GM21576 (cell line): ENCODE measurements around the gene PSAP.

Source experiments
- ATAC-seq: cut with Tn5 transposase; IDR thresholded peaks from one replicate; pipeline ENCODE4 v1.9.1; 2021; ENCODE audit warnings: mild to moderate bottlenecking, moderate library complexity; ENCODE audit not compliant: unreplicated experiment

PSAP gene

DNA sequence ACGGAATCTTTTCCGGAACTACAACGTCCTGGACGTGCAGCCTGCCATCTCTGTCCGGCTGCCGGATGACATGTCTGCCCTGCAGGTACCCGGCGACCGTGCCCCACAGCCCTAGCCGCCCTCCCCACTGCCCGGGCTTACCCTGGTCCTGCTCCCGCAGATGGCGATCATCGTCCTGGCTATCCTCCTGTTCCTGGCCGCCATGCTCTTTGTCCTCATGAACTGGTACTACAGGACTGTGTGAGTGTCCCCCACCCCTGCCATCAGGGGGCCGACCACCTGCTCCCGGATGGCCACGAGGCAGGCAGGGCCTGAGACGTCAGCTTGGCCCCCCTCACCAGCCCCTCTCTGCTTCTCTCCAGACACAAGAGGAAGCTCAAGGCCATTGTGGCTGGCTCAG lies 39.7 kb downstream of the PSAP start:
- no peak for ATAC-seq

DNA sequence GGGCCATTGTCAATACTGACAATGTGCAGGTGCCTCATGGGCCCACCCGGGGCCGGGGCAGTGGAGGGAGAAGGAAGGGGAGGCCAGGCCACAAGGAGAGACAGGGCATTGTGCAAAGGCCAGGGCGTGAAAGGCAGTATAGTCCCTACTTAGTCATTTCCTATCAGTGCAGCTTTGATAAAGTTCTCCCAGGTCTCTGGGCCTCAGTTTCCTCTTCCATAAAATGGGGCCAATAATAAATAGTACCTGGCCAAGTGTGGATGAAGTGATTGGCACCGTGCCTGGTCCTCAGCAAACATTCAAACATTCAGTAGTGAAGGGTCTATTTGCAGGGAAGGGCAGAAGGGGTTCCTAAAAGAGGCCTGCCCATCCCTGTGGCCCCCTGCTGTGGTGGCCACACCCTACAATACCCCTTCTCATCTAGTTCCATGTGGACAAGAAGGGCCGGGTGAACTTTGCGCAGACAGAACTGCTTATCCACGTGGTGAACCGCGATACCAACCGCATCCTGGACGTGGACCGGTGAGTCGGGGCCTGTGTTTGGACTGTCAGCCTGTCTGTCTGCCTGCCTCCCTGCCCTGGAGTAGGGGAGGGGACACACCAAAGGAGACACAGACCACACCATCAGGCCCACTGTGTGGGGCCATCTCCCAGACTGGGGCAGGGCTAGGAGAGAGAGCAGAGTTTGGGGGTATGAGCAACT lies 40.9 kb downstream of the PSAP start:
- ATAC-seq, result no peak

DNA sequence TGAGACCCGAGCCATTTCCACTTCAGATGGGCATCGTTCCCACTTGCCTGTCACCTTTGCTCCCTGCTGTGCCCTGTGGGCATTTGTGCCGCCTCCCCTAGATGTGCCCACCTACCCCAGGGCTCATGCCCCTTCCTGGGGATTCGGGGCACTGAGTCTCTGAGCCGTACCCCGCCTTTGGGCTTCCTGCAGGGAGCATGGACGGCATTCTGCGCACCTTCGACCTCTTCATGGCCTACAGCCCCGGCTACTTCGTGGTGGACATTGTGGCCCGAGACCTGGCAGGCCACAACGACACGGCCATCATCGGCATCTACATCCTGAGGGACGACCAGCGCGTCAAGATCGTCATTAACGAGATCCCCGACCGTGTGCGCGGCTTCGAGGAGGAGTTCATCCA lies 41.4 kb downstream of the PSAP start:
- no peak for ATAC-seq

DNA sequence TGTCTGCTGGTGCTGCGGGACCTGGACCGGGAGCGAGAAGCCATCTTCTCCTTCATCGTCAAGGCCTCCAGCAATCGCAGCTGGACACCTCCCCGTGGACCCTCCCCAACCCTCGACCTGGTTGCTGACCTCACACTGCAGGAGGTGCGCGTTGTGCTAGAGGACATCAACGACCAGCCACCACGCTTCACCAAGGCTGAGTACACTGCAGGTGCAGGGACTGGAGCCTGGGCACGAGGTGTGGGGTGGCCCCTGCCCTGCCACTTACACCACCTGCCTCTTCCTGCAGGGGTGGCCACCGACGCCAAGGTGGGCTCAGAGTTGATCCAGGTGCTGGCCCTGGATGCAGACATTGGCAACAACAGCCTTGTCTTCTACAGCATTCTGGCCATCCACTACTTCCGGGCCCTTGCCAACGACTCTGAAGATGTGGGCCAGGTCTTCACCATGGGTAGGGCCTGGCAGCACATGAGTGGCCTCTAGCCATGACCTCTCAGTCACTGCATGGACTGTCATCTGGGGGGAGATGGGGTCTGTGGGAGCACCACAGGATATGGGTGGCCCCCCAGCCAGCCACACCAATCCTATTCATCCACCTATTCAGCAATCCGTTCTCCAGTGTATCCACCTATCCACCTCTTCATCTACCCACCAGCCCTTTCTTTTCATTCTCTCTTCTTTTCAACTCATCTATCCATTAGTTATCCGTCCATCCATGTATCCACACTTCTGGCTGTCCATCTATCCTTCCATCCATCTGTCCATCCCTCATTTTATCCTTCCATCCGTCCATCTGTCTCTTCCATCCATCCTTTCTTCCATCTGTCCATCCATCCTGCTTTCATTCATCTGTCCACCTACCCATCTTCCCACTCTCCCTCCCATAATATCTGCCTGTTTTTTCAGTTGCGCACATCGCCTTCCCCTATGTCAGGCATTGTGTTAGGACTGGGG lies 43.2 kb downstream of the PSAP start:
- ATAC-seq, result no peak

DNA sequence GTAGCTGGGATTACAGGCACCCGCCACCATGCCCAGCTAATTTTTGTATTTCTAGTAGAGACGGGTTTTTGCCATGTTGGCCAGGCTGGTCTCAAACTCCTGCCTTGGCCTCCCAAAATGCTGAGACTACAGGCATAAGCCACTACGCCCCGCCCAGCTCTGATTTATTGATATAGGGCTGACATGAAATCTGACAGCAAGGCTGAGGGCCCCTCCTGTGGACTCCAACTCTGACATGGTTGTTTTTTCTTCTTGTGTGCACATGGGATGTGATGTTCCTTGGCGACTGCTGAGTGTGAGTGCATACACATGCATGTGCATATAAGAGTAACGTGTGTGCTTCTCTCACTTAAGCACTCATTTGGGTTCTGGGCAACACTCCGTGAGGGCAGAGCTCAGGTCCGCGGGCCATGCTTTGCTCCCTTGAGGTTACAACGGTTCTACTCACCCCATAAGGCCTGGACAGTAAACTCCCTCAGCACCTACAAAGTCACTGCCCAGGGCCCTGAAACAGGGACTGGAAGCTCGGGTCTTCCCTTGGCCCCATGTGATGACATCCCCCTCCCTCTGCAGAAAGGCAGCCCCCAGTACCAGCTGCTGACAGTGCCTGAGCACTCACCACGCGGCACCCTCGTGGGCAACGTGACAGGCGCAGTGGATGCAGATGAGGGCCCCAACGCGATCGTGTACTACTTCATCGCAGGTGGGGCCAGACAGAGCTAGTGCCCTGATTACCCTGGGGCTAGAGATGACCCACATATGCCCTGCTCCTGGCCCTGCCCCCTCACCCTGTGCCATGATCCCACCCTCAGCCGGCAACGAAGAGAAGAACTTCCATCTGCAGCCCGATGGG lies 44.1 kb downstream of the PSAP start:
- no peak for ATAC-seq

DNA sequence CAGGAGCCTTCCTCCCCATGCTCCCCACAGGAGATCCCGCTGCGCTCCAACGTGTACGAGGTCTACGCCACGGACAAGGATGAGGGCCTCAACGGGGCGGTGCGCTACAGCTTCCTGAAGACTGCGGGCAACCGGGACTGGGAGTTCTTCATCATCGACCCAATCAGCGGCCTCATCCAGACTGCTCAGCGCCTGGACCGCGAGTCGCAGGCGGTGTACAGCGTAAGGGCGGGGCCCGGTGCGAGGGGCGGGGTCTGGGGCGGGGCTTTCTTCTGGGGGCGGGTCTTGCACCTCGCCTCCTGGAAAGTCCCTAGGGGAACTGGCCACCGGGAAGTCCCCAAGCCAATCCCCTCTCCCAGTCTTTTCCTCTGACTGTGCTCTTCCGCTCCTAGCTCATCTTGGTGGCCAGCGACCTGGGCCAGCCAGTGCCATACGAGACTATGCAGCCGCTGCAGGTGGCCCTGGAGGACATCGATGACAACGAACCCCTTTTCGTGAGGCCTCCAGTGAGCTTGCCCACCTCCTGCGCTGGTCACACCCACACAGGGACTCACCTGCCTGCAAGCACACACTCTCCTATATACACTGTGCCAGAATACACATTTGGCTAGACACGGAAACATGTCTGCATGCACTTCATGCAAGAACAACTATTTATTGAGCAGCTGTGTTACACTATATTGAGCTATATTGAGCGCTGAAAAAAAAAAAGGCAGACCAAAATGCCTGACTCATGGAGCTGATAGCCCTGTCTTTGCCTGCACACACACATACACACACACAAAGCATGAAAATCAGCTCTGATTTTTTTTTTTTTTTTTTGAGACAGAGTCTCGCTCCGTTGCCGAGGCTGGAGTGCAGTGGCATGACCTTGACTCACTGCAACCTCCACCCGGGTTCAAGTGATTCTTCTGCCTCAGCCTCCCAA lies 45.0 kb downstream of the PSAP start:
- ATAC-seq, result no peak

DNA sequence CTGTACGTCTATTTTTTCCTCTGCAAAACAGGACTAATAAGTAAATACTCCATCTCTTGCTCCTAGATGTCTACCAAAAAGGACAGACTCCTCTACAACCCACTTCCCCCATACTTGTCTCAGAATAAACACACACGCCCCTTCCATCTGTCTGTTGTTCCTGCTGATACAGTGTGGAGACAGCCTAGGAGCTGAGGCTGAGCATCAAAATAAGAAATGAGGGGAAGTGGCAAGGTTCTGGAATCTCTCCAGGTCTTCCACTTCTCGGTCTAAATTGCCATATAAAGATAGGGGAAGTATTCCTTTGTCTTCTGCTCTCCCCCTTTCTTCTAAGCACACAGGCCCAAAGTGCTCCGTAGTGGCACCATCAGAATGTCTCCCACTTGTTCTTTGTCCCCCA lies 47.0 kb downstream of the PSAP start:
- no peak for ATAC-seq

DNA sequence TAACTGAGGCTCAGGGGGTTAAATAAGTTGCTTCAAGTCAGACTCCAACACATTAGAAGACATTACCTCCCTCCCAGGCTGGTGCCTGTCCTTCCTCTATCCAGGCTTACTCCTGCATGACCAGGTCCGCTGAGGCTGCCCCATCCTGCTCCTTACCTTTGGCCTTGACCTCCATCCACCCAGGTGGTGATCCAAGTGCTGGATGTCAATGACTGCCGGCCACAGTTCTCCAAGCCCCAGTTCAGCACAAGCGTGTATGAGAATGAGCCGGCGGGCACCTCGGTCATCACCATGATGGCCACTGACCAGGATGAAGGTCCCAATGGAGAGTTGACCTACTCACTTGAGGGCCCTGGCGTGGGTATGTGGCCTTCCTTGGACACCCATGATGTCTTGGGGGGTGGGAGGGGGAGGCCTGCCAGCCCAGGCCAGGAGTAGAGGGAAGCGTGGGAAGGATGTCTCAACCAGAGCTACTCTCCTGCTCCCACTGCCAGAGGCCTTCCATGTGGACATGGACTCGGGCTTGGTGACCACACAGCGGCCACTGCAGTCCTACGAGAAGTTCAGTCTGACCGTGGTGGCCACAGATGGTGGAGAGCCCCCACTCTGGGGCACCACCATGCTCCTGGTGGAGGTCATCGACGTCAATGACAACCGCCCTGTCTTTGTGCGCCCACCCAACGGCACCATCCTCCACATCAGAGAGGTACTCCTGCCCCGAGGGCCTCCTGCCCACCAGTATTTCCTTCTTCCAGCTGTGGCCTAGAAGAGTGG lies 48.1 kb downstream of the PSAP start:
- no peak for ATAC-seq

DNA sequence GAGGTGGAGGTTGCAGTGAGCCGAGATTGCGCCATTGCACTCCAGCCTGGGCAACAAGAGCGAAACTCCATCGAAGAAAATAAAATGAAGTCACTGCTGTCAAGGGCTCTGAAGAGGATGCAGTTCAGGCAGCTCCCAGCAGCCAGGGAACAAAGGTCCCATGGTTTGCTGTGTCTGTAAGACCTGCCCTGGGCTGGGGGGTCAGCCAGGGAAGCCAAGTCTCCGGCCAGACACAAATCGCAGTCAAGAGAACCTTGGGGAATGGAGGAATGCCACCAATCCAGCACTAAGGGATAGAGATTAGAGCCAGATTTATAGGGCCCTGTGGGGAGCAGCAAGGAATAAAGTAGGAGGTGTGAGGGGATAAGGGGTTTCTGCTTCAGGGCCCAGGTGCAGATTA lies 48.8 kb downstream of the PSAP start:
- ATAC-seq, result no peak

DNA sequence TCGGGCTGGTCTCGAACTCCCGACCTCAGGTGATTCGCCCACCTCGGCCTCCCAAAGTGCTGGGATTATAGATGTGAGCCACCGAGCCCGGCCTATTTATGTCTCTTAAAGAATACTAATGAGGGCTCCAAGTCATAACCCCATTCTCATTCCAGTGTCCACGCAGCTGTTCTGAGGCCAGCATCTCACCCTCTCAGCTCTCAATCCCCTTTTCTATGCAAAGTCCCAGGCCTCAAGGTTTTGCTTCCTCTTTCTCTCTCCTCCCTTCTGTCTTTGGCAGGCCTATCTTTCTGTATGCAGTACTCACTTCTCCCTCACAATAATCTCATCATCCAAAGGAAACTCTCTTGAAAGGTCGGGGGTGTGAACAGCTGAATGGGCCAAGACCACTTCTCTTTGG lies 49.7 kb downstream of the PSAP start:
- ATAC-seq, result peak; percentile 84

DNA sequence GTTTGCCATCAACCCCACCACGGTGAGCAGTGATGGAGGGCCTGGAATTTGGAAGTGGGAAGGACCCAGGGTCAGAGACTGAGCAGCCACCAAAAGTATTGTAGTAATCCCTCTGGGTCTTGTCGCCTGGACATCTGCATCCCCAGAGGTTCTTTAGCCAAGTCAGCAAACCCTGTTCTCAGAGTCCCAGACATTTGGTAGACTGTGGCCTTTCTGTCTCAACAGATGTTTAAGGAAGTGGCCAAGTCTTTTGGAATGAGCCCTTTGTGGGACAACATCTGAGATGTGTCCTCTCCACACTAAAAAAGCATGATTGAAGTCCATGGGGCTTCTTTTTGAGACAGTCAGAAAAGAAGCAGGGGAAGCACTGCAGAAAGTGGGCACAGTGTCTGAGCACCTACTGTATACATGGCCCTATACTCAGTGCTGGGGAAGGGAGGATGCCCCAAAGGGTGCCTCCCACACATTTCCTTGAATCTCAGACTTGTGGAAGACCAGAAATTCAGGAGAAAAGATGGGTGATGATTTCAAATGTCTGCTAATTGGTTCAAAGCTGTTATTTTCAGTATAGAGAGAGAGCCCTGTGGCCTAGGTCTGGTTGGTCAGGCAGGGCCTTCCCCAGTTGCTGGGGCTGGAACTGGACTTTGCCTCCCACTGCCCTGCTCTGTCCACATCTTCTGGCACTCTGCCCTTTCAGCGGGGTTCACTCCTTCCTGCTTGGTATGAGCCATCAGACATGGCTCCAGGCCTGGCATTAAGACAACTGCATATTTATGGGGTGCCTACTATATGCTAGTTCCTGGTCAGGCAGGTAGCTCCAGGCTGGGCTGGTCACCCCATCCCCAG lies 51.2 kb downstream of the PSAP start:
- ATAC-seq, result no peak

DNA sequence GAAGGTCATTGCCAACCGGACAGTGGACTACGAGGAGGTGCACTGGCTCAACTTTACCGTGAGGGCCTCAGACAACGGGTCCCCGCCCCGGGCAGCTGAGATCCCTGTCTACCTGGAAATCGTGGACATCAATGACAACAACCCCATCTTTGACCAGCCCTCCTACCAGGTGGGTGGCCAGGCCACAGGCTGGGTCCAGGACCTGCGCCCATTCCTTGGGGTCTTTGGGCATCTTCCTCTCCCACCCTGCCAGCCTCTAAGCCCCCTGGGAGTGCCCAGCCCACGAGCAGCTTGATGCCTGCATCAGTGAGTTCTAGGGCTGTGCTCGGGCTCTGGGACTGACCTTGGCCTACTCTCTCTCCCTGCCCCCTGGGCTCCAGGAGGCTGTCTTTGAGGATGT lies 51.9 kb downstream of the PSAP start:
- no peak for ATAC-seq

DNA sequence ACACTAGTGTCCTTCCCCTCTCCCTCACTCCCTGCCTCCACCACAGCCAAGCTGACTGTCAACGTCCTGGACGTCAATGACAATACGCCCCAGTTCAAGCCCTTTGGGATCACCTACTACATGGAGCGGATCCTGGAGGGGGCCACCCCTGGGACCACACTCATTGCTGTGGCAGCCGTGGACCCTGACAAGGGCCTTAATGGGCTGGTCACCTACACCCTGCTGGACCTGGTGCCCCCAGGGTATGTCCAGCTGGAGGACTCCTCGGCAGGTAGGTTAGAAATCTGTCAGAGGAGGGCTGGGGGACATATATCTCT lies 52.8 kb downstream of the PSAP start:
- ATAC-seq, result no peak

DNA sequence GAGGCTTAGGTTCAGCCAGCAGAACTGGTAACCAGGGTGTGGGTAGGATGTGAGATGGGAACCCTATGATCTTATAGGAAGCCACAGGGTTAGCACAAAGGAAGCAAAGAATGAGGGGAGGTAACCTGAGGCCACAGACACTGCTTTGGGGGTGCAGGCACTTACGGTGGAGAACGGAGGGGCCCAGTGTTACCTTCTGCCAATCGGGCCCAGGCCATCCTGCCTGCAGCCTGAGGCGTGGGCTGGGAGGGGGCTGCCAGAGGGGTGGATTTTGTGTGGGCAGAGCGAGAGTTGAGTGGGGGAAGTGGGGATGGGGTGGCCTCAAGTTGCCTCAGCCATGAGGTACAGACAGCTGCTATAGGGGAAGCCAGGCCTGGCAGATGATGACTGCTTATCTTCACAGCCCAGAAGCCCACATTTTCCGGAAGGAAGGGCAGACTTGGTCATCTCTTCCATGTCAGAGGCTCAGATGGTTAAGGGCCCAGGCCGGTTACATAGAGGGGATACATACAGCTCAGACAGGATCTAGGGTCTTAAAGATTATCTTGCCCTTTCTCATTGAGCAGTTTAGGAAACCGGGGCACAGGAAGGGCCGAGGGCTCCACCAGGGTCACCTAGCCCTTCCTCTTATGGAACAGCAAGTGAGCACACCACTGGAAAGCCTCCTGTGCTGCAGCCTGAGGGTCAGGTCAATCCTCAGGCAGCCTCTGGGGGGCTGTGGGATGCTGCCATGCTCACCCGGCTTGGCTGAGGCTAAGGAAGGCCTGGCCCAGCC lies 53.3 kb downstream of the PSAP start:
- no peak for ATAC-seq

DNA sequence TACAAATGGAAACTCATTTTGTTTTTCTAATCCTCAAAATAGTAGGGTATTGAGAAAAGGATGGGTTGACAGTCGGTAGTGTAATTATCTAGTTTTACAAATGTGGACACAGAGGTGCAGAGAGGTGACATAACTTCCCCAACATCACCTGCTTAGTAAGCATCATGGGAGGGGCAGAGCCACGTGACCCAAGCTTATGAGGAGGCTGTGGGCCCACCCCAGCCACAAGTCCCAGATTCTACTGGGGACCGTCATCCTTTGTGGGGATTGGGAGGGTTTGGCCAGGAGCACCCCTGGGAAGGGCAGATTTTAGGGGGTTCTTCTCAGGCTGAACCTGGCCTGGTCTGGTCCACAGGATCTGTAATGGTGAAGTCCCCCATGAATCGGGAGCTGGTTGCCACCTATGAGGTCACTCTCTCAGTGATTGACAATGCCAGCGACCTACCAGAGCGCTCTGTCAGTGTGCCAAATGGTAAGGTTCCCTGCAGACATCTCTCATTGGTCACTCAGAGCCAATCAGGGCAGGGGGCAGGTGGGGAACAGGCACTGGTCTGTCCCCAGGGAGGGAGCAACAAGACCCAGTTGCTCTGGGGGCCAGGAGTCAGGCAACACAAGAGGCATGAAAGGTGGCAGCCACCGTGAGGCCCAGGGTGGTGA lies 54.2 kb downstream of the PSAP start:
- ATAC-seq, result no peak

DNA sequence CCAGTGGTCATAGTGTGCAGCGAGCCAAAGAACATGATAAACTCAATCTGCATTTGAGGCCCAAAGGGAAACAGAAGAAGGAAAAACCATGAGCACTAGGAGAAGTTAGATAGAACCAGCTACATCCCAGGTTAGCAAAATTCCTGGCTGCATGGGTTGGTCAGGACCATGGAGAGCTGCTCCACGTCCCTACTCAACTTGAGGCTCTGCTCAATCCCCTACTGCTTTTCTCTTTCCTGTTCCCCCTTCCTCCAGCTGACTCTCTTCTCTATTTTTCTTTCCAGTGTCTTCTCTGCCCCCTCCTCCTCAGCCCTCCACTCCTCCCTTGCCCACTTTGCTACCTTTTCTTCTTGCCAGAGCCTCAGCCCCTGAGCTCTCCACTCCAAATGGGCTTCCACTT lies 55.8 kb downstream of the PSAP start:
- ATAC-seq, result no peak

DNA sequence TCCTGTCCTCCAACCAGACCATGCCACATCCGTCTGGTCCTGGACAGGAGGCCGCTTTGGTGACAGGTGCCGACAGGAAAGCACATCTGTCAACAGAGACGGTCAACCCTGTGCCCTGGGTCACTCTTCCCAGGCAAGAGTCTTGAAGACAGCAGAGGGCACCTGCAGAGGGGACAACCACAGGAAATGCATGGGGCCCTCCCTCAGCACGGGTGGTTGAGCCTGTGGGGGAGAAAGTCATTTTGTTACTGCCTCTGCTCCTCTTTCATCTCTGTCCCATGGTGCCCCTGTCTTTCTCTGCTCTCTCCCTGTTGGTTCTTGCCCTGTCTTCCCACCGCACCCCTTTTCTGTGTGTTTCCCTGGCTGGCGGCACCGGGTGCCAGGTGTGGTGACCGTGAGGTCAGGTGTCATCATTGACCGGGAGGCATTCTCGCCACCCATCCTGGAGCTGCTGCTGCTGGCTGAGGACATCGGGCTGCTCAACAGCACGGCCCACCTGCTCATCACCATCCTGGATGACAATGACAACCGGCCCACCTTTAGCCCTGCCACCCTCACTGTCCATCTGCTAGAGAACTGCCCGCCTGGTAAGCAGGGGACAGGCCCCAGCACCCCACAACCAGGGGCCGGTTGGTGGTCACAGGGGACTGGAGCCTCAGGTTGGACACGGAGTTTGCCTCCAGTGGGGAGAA lies 60.2 kb downstream of the PSAP start:
- ATAC-seq, result no peak
